Umbilical cord (tissue), 2 donors: ENCODE results near the gene MYMK. TPM values are rescaled to one million over a fixed set of nuclear protein-coding genes. Genes with fewer than 3 reads are reported as not detected.

Source experiments
- DNase-seq: peaks from one replicate; pipeline ENCODE4 v3.0.0-alpha.2; 2015; ENCODE audit warnings: low spot score
- total RNA-seq: library from RNA; depleted of rRNA; stranded (reverse); fragments of >200 nt; gene quantifications from one replicate; pipeline ENCODE4 v1.2.3, GENCODE V29; 2014; ENCODE audit warnings: low replicate concordance; ENCODE audit not compliant: insufficient read depth

MYMK gene
- total RNA-seq, 1 donor from 2014 or later: not detected

DNA sequence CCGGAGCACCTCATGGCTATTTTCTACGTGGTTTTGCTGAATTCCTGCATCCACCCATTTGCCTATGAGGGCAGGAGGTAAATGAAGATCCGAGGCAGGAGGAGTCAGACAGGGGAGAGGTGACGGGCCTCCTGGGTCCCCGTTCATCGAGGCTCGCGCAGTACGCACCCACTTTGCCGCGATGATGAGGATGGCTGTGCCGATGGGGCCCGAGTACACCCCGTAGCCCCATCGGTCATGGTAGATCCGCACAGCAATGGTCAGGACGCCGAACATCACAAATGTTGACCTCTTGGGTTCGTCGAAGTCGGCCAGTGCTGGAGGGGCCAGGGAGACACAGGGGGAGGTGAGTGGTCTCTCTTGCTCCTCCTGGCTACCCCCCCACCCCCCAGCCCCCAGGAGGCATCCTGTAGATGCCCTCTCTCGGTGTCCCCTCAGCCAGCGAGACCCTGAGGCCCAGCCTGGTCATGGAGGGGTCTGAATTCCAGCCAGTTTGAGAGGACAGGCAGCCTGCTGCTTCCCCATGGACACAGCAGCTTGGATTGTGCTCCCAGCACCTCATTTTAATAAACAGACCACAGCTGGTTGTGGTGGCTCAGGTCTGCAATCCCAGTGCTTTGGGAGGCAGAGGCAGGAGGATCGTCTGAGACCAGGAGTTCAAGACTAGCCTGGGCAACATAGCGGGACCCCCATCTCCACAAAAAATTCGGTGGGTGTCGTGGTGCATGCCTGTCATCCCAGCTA is 5.9 kb downstream of the MYMK start:
- no peak for DNase-seq

DNA sequence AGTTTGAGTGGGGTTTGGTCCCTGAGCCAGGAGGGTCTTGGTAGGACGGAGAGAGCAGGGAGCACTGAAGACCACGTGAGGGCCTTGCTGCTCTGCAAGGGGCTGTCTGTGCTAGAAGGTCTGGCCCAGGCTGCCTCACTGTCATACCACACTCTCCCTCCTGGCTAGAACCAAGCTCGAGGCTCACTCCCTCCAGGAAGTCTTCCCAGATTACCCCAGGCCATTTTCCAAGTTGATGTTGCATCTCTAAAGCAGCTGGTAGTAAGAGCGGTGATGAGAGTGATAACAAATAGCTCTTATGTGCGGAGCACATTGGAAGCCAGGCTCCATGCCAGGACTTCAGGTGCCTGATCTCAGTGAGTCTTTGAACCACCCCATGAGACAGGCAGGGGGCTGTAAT is 6.6 kb downstream of the MYMK start:
- no peak for DNase-seq

DNA sequence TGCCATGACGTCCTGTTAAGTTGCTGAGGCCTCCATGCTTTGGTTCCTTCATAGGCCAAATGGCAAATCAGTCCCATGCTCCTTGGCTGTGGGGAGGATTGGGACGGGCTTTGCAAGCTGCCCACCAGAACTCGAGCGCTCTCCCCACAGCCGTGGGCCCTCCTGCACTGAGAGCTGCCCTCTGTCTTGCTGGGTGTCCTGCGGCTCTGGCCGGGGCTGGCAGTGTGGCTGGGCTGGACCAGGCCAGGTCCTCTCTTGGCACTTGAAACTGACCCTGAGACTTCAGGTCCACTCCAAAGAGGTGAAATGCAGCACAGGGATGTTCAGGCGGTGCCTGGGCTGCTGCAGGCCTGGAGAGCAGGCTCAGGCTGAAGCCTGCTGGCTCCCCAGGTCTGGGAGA is 7.0 kb downstream of the MYMK start:
- no peak for DNase-seq

DNA sequence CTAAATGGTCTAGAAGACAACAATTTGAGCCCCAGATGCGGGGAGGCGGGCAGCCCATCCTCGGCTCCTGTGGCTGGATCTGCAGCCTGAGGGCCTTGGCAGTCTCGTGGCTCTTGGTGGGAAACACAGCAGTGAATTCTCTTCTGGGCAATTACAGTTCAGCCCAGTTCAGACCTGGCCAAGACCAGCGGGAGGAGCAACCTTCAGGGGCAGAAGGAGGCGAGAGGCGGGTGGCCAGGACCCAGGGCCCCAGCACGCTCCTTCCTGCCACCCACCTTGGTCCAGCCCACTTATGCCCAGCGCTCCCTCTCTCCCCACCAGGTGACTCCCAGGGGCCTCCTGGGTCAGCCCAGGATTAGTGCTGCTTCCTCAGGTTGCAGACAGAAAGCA is 7.8 kb downstream of the MYMK start:
- DNase-seq: no peak

DNA sequence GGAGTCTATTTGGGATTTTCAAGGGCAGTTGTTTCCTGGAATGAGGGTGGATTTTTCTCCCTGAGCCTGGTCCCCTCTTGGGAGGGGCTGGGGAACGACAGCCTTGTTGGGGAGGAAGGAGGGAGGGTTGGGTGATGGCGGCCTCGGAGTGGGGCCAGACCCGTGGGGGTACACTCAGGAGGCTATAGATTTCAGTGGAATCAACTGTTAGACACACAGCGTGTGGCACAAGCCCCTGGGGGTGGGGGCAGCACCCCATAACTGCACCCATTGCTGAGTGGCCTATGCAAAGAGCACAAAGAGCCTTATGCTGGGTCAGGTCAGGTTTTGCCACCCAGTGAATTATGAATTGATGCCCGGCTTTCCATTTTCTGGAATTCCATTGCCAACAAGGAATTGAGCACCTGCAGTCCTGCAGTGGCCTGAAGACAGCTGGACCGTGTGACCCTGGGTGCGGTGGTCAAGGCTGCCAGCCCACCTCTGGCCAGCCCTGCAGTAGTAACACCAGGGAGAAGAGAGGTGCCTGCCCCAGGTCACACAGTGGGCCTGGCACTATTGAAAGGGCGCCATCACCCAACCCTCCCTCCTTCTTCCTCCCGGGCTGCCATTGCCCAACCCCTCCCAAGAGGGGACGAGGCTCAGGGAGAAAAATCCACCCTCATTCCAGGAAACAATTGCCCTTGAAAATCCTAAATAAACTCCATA is 8.4 kb downstream of the MYMK start:
- DNase-seq: no peak

DNA sequence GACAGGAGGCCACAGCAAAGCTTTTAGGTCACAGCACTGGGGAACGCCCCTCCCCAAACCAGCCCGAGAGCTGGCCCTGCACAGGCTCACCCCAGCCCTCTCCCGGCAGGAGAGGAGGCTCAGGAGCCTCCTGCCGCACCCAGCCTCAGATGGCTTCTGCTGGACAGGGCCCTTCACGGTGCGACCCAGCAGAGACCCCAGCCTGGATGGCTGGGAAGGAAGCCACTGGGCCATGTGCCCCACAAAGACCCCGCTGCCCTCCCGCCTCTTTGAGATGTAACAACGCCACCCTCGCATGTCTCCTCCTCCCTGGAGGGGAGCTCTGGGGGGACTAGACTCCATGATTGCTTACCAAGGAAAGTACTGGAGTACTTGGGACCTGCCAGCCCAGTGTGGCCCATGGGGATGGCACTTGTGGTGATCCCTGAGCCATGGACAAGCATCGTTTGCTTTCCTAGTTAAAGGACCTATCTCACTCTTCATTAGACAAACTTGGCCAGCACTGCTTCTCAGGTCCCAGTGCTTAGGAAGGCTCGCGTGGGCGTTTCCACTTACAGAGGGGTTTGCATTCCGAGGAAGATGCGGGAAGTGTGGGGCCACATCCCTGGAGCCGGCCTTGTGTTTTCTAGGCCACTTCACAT is 9.0 kb downstream of the MYMK start:
- no peak for DNase-seq

DNA sequence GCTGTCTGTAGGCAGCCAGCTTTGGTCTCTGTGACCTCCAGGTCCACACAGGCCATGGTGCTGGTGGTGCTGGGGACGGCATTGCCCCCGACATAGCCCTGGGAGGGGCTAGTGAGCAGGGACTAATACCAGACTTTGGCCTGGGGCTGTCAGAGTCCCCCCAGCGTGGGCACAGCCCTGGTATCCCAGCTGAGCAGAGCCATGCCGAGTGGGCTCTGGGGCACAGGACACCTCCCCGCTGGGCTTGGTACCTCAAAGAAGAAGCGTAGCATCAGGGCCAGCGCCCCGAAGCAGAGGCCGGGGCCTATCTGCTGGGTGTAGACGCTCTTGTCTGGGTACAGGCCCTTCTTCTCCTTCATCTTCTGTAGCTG is 9.5 kb downstream of the MYMK start:
- no peak for DNase-seq

DNA sequence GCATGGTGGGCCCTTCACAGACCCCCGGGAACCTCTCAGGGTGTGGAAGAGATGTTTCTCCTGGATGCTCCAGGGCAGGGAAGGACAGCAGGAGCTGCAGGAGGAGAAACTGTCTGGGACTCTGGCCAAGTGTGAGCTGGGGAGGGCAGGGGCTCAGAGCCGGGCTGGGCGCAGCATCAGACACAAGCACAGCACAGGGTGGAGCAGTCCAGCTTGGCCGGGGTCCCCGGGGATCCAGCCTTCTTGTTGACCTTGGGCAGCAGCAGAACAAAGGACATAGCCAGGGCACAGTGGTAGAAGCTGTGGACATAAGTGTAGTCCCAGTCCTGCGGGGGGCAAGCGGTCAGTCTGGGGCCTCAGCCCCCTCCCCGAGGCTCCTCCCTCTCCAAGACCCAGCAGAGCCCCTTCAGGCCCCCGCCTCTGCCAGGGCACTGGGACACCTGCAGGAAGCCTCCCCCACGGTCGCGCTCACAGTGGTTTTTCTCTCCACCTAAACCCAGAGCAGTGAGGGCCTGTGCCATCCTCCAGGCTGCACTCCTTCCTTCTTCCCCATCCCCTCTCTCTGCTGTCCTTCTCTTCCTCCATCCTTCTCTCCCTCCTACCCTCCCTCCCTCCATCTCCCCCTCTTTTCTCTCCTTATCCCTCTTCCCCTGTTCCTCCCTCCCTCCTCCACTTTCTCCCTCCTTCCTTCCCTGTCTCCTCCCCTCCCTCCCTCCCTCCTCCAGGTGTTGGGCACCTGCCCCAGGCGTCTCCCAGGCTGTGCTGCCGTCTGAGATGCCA is 10.1 kb downstream of the MYMK start:
- DNase-seq: peak; percentile 91

DNA sequence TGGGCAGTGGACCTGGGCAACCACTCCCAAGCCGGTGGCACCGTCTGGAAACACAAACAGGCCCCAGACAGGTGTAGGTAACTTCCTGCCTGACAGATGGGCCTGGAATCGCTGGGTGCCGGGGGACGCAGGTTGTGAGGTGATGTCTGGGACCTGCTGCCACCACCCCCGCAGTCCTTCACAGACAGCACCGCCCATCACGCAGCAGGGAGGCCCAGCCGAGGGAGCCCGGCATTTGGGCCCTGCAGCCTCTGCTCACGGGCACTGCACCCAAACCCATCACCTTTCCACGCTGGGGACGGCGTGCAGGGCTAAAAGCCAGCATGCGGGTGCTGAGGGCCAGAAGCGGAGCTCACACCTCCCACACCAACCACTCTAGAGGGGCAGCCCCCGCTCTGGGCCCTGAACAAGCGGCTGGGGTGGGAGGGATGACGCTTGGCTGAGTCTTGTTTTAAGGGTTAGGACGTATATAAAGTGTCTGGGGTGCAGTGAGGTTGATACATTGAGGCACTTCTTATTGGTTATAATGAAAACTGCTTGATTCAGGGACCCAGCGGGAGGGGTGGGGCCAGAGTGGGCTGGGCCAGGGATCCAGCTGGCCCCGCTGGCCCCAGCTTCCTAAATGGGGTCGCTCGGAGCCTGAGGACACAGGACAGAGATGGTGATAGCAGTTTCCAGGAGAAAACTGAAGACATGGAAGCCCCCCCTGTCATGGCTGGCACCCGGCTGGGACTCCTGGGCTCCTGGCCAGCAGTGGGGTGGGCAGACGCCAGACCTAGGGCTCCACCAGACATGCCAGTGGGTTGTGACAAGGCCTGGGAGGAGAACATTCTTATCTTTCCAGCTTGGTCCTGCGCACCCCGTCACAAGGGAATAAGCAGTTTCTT is 11.3 kb downstream of the MYMK start:
- DNase-seq: peak; percentile 63

DNA sequence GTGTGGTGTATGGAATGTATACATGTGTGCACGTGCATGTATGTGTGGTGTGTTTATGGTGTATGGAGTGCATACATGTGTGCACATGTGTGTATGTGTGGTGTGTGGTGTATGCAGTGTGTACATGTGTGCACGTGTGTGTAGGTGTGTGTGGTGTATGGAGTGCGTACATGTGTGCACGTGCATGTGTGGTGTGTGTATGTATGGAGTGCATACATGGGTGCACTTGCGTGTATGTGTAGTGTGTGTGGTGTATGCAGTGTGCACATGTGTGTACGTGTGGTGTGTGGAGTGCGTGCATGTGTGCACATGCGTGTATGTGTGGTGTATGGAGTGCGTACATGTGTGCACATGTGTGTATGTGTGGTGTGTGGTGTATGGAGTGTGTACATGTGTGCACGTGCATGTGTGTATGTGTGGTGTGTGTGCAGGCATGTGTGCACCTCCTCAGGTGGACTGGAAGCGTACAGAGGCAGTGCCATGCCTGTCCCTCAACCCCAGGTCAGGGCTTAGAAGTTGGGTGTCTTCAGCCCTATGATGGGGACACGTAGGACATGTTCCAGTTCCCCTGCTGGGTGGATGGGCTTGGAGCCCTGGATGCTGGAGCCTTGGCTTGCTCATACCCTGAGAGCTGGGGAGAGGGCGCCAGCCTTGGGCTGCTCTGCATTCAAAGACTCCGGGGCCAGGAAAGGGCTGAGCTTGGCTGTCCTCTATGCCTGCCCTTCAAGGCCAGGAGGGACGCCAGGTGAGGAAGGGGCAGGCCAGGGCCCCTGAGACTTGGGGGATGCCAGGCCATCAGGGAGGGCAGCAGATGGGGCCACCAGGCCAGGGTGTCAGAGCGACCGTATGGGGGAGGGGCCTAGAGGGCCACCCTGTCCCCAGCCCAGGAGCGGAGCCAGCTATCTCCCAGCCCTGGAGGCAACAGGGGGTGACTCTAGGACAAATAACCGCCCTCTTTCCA is 12.2 kb downstream of the MYMK start:
- no peak for DNase-seq

DNA sequence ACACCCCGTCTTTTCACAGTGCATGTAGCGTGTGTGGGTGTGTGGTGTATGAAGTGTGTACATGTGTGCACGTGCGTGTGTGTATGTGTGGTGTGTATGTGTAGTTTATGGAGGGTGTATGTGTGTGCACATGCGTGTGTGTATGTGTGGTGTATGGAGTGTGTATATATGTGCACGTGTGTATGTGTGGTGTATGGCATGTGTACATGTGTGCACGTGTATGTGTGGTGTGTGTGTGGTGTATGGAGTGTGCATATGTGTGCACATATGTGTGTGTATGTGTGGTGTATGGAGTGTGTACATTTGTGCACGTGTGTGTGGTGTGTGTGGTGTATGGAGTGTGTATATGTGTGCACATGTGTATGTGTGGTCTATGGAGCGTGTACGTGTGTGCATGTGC is 13.2 kb downstream of the MYMK start:
- no peak for DNase-seq

DNA sequence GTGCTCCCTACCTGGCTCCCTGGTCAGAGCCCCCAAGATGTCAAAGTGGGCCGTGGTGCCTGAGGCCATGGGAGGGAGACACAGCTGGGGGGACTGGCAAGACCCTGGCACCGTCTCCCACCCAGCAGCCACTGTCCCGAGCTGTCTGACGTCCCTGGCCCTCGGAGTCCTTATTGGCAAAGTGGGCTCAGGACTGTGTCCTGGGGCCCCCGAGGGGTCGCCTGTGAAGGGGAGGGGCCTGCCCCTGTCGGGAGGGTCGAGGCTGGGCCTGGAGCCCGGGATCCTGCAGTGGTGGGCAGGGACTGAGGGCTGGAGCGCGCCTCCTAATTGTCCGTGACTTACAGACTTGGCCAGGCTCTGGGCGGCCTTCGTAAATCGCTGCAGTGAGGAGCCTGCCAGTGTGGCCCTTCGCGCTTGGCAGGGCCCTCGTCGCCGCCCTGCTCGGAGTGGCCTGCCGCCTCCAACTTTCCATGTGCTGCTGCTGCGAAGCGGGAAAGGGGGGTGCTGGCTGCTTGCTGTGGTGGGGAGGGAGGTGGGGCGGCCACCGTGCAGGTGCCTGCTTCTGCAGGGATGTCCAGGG is 13.7 kb downstream of the MYMK start:
- DNase-seq: no peak

DNA sequence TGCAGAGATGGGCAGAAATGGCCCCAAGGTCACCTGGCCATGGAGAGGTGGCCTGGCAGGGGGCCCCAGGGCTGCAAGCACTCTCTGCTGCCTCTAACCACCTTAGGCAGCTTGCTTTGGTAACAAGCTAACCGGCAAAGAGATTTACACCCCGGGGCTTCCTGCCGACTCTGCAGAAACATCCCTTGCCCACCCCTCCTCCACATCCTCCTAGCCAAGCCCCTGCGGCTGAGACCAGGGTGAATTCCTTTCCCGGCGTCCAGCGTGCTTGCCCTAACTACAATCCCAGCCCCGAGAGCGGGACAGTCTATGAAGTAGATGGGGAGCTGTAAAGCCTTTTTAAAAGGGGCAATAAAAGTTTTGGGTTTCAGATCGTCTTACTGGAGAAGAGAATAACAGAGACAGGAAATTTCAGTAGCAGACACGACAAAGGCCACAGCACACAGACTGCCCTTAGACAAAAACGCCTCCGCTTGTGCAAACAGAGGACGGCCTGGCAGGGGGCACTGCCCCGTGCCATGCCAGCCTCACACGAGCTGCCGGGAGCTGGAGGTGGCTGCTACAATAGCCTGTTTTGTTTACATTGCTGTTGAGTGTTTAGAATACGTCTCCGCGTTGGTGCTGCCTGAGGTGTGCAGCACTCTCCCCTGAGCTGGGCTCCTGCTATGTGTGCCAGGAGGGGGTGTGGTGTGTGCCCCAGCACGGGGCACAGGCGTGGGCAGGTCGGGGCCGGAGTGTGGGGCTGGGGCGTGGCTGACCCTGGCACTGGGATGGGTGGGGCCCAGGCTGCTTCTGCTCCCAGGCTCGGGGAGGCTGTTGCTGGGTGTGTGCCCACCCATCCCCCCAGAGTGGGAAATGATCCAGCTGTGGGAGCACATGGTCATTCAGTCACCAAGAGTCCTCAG is 15.3 kb downstream of the MYMK start:
- no peak for DNase-seq

DNA sequence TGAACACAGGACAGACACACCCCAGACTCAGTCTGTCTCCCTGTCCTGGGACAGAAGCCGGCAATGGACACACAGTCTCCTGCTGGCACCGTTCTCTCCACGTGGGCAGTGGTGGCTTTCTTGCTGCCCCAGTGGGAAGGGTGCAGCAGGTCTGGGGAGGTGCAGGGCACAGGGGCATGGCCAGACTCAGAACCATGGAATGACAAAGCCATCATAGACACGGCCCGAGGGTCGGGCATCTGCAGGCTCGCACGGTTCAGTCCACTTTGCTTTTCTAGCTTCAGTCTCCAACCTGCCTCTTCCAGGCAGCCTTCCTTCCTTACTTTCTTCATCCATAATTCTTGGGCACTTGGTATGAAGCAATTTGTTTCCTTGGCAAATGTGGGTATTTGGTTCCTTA is 16.7 kb downstream of the MYMK start:
- DNase-seq: no peak

DNA sequence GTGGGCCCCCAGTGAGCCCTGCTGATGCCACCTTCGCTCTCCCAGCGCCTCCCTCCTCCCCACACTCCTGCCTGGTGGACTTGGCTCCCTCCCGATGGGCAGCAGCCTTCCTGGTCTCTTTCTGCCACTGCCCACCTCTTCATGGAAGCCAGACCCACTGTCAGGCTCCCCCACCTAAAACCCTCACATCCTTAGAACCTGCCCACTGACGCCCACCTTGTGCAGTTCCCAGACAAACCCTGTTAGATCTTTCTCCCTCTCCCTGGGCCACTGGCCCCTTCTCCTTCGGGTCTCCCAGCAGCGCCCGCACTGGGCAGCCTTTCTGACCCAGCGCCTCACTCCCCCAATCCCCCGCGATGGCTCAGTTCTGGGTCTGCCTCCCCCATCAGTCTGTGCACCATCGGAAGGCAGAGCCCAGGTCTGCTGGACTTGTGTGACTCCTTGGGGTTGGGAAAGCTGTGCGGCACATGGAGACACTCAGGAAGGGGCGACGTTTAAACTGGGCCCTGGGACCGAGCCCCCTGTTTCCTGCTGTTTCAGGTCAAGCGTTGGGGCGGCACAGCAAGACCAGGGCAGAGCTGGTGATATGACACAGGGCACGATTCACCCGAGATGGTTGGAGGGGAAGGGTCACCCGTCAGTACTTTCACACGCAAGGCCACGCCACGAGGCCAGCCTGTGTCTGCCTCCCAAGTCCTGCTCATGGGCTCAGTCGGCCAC is 17.4 kb downstream of the MYMK start:
- no peak for DNase-seq

DNA sequence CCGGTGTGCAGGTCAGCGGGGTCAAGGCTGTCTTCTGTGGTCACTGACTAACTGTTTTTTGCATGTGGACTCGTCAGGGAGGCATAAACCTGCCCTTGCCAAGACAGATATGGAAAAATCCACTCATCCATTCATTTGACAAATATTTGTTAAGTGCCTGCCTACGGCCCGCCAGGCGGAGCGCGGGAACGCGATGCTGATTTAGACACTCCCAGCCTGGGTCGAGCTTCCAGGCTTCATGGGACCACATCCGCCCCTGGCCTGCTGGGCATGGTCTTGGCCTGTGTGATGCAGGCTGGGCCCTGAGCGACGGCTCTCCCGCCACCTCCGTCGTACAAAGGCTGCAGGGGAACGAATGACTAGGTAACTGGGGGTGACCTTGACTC is 18.1 kb downstream of the MYMK start:
- DNase-seq: no peak

DNA sequence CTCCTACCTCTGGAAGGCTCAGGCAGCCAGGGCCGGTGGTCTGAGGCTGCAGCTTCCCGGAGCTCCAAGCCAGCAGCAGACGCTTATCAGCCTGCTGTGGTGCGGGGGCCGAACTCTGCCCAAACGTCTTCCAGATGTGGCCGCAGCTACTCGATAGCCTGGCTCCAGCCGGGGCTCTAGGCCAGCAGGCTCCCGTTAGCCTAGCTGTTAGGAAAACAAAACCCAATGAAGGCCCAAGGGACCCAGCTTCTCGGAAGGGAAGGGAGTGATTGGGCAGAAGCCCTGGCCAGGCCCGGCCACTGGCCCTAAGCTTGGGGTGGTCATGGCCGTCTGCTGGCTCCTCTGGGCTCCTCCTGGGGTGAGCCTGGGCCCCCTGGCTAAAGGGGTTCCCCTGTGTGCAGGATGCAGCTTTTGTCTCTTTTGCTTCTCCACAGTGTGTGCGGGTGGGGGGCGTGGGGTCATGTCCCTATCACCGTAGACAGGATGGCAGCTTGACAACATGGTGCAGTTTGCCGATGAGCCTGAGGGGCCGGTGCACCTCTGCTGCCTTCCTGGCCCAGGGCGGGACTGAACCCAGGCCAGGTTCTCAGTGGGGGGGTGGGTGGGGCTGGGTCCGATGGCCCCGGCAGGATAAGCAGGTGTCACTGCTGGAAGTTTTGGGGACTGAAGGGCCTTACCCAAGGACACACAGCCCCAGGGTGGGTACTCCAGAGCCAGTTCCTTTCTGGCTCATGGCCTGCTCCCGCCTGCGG is 18.7 kb downstream of the MYMK start:
- DNase-seq: no peak
